ENCODE results near the gene TCF15. TPM values are rescaled to one million over a fixed set of nuclear protein-coding genes. Genes with fewer than 3 reads are reported as not detected.
A peak's percentile ranks its signal among the peaks of the same experiment; 100 is the strongest.

TCF15 gene
- total and polyA plus RNA-seq, 2 of the 13 experiments (the other 11 are each of a cell fraction or from before 2014, with no cell fraction given), result not detected

DNA sequence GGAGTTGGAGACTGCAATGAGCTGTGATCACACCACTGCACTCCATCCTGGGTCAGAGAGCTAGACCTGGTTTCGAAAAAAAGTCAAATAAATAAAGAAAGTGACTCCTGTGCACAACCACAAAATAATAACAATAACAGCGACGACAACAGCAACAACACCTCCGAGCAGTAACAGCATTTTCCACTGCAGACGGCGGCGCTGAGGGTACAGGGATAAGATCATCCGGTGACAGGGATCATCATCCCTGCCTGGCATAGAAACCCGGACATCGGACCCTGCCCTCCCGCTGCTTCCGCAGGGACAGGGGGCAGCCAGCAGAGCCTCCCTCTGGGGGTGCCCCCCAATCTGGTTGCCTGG lies 31.4 kb upstream of the TCF15 start (continued):
- TF ChIP-seq HNF1B (CRISPR knock-in tag; IDR thresholded peaks at IDR 0.05) (peak; percentile 77), DRAP1 (CRISPR knock-in tag; IDR thresholded peaks at IDR 0.05) (peak; percentile 48; the same call in 1 of the 2 replicates), ZMAT3 (CRISPR knock-in tag; conservative IDR thresholded peaks at IDR 0.05) (peak; percentile 47; the same call in 1 of the 2 replicates), ASH2L (IDR thresholded peaks at IDR 0.05; ENCODE audit: insufficient read length, low read depth, low read length) (no peak), TEAD3 (CRISPR knock-in tag; optimal IDR thresholded peaks at IDR 0.05; ENCODE audit: borderline replicate concordance) (peak; percentile 63), ZNF704 (CRISPR knock-in tag; IDR thresholded peaks at IDR 0.05; ENCODE audit: borderline replicate concordance) (no peak), THRA (CRISPR knock-in tag; IDR thresholded peaks at IDR 0.05; ENCODE audit: borderline replicate concordance) (peak; percentile 33; the same call in 1 of the 2 replicates), NAIF1 (CRISPR knock-in tag; IDR thresholded peaks at IDR 0.05; ENCODE audit: borderline replicate concordance) (no peak), ZMYM3 (CRISPR knock-in tag; IDR thresholded peaks at IDR 0.05) (peak; percentile 85), ZNF253 (CRISPR knock-in tag; IDR thresholded peaks at IDR 0.05; ENCODE audit: borderline replicate concordance) (no peak), PAF1 (CRISPR knock-in tag; IDR thresholded peaks at IDR 0.05) (no peak), ZZZ3 (CRISPR knock-in tag; IDR thresholded peaks at IDR 0.05; ENCODE audit: borderline replicate concordance) (no peak), ZBTB26 (CRISPR knock-in tag; IDR thresholded peaks at IDR 0.05; ENCODE audit: borderline replicate concordance) (no peak), ZNF124 (CRISPR knock-in tag; IDR thresholded peaks at IDR 0.05) (0 out of 2 replicates have a peak, but pooled peaks have one; percentile 49), ZNF737 (CRISPR knock-in tag; IDR thresholded peaks at IDR 0.05; ENCODE audit: borderline replicate concordance) (no peak), NFYC (CRISPR knock-in tag; IDR thresholded peaks at IDR 0.05) (no peak), TAF15 (IDR thresholded peaks at IDR 0.05; ENCODE audit: low read depth, low read length, poor library complexity, severe bottlenecking) (no peak), KAT8 (CRISPR knock-in tag; IDR thresholded peaks at IDR 0.05) (0 out of 2 replicates have a peak, but pooled peaks have one; percentile 32)
- TF ChIP-seq, protein P1, sequence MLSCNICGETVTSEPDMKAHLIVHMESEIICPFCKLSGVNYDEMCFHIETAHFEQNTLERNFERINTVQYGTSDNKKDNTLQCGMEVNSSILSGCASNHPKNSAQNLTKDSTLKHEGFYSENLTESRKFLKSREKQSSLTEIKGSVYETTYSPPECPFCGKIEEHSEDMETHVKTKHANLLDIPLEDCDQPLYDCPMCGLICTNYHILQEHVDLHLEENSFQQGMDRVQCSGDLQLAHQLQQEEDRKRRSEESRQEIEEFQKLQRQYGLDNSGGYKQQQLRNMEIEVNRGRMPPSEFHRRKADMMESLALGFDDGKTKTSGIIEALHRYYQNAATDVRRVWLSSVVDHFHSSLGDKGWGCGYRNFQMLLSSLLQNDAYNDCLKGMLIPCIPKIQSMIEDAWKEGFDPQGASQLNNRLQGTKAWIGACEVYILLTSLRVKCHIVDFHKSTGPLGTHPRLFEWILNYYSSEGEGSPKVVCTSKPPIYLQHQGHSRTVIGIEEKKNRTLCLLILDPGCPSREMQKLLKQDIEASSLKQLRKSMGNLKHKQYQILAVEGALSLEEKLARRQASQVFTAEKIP (CRISPR knock-in tag; IDR thresholded peaks at IDR 0.05; ENCODE audit: borderline replicate concordance), result no peak

Measured in HepG2 (cell line).